Amniotic epithelial cell (primary cell): Measurements from ENCODE around the gene HINFP.
"Not testable (repeated sequence)": the region's sequence is repeated elsewhere in the genome, so short reads cannot be mapped to it uniquely, and the experiment has no call there.

ENCODE experiments used
- DNase-seq: peaks from one replicate; pipeline ENCODE4 v3.0.0-alpha.2; 2010; ENCODE audit warnings: low read depth

The HINFP gene

DNA sequence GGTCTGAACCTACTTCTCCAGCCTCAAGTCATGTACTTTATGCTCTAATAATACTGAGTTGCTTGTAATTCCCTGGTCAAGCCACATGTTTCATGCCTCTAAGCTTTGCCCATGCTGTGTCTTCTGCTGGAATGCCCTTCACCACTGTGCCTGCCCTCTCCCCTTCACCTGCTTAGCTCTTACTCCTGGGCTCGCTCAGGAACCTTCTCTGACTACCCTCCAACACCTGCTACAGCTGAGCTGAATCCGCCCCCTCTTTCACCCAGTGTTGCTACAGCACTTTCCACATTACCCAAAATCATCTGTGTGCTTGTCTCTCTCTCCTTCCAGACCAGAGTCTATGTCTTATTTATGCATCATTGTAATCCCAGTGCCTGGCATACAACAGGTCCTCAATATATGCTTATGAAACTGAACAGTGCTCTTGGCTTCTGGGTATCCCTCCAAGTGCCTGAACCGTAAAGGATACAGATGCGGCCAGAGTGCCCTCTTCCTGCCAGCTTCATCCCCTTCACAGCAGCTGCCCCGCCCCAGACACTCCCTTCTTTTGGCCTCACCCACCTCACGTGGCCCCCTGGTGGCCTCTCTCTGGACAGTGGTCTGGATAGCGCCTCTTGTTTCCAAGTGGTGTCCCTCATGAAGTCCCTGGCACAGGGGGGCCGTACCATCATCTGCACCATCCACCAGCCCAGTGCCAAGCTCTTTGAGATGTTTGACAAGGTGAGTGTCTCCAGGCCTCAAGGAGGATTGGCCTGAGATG, 34.5 kb downstream of the HINFP start:
- no peak for DNase-seq

DNA sequence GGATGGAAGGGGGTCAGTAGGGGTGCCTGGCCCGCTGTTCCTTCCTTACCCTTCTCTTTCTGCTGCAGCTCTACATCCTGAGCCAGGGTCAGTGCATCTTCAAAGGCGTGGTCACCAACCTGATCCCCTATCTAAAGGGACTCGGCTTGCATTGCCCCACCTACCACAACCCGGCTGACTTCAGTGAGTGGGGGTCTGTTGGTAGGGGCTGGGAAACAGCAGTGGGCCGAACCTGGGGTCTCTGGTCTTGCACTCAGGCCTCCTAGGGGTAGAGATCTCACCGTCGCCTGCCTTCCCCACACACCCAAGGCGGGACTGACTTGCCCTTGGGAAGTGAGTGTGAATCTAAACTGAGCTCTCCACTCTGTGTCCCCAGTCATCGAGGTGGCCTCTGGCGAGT, 35.1 kb downstream of the HINFP start:
- DNase-seq = no peak

DNA sequence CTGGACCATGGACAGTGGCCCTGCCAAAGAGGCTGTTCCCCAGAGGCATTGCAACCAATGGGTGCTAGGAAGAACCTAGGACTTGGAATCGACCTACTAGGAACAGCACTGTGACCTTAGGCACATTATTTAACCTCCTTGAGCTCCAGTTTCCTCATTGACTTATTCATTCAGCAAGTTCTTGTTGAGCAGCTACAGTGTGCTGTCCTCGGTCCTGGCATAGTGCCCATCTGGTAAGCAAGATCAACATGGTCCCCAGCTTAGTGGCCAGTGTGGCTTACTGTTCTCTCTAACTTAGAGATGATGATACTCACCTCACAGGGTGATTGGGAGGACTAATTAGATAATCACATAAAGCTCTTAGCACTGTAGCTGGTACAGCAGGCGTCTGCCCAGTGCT, 35.7 kb downstream of the HINFP start:
- DNase-seq = no peak

DNA sequence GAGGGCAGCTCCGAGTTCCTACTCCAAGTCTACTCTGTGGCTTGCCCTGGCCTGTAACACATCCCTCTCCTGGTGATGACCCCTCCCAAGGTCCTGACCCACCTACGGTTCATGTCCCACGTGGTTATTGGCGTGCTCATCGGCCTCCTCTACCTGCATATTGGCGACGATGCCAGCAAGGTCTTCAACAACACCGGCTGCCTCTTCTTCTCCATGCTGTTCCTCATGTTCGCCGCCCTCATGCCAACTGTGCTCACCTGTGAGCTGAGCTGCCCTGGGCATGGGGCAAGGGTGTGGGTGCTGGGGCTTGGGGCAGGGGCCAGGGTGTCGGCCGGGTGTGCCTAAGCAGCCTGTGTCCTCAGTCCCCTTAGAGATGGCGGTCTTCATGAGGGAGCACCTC, 37.1 kb downstream of the HINFP start:
- no peak for DNase-seq

DNA sequence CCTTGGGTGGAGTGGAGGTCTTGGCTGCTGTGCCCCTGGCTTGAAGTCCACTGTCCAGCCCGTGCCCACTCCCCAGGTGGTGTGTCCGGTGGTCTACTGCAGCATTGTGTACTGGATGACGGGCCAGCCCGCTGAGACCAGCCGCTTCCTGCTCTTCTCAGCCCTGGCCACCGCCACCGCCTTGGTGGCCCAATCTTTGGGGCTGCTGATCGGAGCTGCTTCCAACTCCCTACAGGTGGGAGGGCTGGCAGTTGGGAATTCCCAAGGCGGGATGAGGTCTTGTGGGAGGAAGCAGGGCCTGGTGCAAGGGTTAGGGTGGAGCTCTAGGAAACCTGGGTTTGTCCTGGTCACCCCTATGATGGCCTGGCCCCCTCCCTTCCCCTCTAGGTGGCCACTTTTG, 38.8 kb downstream of the HINFP start:
- DNase-seq = no peak

DNA sequence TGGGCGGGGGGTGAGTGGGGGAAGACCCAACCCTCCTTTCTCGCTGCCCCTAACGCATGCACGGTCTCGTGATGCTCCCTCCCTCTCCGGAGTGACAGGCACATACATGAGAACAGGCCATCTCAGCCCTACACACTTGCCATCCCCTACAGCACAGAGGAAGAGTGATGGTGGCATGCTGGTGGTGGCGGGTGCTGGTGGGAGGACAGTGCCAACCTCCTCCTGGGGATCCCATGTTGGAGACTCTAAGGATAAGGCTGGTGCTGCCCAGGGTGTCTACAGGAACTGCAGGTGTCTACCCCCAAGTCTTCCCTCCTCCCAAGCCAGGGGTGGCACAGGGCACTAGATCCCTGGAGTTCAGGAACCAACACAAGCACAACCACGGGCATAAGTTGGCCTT, 40.5 kb downstream of the HINFP start:
- no peak for DNase-seq

DNA sequence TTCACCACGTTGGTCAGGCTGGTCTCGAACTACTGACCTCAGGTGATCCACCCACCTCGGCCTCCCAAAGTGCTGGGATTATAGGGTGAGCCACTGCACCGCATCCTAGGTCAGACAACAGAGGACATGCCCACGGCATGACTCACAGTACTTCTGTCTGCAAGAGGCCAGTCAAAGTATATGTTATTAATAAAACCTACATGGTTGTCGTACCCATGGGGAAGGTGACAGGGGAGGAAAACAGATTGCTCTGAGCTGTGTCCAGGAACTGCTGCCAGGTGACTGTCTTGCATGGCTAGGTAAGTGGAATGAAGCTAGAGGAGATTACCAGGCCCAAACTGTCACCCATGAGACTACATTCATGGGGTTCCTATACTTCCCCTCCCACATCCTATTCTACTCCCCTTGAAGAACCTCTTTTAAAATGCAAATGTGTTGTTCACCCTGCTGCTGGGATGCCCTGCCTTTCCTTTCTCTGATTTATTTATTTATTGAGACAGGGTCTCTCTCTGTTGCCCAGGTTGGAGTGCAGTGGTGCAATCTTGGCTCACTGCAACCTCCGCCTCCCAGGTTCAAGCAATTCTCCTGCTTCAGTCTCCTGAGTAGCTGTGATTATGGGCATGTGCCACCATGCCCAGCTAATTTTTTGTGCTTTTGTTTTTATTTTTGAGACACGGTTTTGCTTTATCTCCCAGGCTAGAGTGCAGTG, 45.1 kb downstream of the HINFP start:
- peak; percentile 79 for DNase-seq

DNA sequence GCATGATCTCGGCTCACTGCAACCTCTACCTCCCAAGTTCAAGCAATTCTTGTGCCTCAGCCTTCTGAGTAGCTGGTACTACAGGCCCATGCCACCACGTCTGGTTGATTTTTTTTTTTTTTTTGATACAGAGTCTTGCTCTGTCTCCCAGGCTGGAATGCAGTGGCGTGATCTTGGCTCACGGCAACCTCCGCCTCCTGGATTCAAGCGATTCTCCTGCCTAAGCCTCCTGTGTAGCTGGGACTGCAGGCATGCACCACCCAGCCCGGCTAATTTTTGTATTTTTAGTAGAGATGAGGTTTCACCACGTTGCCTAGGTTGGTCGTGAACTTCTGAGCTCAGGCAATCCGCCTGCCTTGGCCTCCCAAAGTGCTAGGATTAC, 45.7 kb downstream of the HINFP start:
- DNase-seq = not testable (repeated sequence)

DNA sequence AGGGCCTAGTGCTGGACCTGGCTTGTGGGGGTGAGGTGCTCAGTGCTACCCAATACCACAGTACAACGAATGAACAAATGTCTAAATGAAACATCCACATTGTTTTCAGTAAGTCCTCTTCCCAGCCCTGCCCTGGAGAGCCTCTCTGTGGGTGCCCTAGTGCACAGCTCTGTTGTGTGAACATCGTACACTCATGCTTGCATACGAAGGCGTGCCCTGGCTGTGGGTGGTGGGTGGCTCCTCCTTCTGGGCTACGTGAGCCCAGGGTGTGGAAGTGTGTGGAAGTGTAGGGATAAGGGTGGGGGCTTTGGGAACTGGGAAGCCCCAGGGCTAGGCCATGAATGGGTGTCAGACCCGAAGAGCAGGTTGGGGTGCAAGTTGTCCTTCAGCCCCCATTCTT, 46.6 kb downstream of the HINFP start:
- peak; percentile 26 for DNase-seq

DNA sequence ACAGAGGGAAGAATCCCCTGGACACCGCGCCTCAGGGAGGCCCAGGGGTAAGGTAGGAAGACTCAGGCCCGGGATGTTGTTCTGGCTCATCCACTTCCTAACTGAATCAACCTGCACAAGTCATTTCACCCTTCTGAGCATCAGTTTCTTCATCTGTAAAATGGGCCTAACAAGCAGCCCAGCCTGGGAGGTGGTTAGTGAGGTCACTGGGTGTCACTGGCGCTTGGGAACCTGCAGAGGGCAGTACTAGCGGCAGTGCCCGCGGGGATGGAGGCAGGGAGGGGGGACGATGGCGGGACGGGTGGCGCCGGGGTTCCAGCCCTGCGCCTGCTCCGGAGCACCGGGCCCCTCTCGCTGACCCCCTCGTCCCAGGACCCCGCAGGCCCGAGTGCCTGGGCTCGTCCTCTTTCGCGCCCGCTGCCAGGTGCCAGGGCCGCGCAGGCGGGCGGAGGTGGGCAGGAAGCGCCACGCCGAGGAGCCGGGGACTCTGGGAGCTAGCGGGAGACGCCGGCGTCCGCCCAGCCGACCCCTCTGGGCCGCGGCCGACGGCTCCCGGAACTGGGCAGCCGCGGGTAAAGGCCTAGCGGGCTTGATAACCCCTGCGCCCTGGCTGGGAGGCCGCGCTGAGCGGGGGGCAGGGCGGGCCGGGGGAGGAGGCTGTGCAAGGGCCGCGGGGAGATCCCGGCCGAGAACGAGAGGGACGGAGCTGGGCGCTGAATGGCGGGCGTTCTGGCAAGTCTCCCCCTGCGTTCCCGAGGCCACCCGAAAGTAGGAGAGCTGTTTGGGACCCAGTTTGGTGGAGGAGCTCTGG, 47.3 kb downstream of the HINFP start, which contains the start of gene NLRX1:
Gene NLRX1 (plus strand): TSS at position 255 of the 811 bp plus-strand sequence. CDS start 2,679 bp downstream, outside the sequence.
- DNase-seq = peak; percentile 79

DNA sequence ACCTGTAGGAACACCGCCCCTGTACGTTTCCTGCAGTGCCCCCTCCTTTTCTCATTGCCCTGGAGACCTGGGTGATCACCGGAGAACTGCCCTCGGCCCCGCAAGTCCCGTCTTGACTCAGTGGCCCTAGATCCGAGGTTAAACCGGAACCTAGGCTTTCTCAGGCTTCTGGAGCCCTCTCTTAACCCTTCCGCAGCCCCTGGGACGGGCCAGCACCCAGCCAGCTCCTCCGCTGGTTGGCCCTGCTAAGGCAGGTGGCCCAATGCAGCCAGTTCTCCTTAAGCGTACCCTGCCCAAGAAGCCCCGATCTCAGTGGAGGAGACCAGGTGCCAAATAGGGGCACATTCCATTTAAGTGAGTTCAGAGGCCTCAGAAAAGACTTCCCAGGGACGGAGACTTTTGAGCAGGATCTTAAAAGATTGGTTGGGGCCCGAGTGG, 47.9 kb downstream of the HINFP start:
- peak; percentile 43 for DNase-seq

DNA sequence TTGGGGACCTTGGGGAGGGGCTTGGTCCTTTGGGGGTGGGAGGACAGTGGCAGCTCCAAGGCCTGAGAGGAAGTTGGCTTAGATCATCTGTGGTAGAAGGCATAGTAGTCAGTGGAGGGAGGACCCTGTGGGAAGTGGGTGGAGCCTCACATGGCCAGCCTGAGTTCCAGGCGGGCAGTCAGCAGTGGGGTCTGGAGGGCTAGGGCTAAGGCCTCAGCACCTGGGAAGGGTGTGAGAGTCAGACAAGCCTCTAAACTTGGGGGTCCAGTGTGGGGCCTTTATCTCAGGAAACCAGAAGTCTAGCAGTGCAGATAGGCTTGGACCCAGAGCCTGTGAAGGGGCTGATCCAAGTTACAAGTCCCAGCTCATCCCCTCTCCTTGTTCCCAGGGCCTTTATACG, 51.1 kb downstream of the HINFP start:
- DNase-seq = no peak

DNA sequence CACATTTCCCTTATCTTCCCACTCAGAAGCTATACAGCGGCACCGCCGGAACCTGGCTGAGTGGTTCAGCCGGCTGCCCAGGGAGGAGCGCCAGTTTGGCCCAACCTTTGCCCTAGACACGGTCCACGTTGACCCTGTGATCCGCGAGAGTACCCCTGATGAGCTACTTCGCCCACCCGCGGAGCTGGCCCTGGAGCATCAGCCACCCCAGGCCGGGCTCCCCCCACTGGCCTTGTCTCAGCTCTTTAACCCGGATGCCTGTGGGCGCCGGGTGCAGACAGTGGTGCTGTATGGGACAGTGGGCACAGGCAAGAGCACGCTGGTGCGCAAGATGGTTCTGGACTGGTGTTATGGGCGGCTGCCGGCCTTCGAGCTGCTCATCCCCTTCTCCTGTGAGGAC, 52.1 kb downstream of the HINFP start:
- DNase-seq = no peak

DNA sequence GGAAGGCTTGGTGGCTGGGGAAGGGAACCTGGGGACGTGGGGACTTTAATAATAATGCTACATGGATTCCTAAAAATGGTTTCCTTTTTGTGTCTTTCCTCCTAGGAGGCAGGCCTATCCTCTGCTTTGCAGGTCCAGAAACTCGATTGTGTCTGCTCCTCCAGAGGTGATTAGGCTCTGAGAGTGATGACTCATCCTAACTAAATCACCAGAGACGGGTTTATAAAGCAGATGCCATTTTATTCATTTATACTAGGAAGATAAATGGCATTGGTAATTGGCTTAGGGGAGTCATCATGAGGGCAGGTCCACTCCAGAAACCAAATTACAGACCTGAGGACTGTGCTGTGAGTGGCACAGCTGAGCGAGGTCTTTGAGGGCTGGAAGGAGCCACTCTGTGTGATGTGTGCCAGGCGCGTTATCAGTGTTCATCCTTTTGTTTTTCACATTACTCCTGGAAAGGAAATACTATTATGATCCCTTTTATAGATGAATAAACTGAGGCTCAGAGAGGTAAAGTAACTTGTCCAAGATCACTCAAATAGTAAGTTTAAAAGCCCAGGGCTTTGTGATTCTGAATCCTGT, 54.2 kb downstream of the HINFP start:
- DNase-seq = peak; percentile 44

DNA sequence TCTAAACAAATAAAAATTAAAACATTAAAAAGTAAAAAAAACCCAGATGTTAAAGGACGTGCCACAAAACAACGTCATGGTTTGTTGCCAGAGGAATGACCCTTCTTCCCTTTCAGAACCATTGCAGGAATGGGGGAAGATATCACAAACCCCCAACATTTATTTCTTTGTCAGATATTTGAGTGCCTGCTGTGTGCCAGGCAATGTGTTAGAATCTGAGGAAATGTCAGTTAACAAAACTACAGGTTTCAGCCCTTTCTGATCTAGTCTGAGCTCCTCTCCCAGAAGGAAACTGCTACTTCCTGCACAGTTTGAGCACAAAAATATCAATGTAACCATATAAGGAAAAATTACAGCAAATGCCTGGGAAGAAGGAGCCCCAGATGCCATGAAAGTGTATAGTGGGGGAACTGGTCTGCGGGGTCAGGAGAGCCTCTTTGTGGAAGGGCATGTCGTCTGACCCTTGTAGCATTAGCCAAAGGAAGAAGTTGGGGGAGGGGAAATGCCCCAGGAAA, 56.8 kb downstream of the HINFP start:
- DNase-seq = no peak

DNA sequence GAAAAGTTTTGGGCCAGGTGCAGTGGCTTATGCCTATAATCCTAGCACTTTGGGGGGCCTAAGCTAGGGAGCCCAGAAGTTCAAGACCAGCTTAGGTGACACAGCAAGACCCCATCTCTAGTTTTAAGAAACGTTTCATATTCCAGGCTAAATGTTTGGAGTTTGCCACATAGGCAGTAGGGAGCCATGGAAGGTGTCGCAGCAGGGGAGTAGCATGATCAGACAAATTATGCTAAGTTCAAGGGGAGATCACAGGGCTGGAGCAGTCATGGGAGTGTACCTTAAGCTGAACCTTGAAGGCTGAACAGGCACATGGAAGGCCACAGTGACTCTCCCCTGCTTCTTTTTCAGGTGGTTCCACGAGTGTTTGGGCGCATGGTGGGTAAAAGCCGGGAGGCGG, 58.0 kb downstream of the HINFP start:
- no peak for DNase-seq

DNA sequence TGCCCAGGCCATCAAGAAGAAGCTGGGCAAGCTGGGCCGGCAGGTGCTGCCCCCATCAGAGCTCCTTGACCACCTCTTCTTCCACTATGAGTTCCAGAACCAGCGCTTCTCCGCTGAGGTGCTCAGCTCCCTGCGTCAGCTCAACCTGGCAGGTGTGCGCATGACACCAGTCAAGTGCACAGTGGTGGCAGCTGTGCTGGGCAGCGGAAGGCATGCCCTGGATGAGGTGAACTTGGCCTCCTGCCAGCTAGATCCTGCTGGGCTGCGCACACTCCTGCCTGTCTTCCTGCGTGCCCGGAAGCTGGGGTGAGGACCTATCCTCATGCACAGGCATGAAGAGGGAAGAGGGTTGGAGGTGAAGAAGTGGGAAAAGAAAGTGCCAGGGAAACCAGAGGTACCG, 58.6 kb downstream of the HINFP start:
- no peak for DNase-seq

DNA sequence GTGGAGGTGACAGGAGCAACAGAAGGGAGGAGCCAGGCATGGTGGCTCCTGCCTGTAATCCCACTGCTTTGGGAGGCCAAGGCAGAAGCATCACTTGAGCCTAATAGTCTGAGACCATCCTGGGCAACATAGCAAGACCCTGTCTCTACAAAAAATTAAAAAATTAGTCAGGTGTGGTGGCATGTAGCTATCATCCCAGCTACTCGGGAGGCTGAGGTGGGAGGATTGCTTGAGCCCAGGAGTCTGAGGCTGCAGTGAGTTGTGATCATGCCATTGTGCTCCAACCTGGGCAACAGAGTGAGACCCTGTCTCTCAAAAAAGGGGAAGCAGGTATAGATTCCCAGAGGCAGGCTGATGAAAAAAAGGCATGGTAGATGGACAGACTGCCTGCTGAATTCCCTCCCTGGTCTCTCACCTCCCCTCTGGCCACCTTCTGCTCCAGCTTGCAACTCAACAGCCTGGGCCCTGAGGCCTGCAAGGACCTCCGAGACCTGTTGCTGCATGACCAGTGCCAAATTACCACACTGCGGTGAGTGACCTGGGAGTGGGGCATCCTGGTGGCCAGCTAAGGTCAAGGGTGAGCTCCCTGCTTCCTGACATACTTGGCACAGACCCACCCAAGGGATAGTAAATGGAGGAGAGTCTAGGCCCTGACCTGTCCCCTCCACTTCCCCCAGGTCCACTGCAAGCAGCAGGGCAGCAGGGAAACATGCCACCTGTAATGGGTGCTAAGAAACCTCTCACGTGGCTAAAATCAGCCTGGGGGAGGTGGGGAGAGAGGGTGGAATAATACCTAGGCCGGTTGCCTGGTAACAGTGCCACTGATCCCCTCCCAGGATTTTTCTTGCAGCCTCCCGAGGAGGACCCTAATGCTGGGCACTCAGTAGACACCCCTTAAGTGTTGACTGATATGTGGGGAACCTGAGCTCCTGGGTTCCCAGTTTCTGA, 59.6 kb downstream of the HINFP start:
- DNase-seq = no peak

DNA sequence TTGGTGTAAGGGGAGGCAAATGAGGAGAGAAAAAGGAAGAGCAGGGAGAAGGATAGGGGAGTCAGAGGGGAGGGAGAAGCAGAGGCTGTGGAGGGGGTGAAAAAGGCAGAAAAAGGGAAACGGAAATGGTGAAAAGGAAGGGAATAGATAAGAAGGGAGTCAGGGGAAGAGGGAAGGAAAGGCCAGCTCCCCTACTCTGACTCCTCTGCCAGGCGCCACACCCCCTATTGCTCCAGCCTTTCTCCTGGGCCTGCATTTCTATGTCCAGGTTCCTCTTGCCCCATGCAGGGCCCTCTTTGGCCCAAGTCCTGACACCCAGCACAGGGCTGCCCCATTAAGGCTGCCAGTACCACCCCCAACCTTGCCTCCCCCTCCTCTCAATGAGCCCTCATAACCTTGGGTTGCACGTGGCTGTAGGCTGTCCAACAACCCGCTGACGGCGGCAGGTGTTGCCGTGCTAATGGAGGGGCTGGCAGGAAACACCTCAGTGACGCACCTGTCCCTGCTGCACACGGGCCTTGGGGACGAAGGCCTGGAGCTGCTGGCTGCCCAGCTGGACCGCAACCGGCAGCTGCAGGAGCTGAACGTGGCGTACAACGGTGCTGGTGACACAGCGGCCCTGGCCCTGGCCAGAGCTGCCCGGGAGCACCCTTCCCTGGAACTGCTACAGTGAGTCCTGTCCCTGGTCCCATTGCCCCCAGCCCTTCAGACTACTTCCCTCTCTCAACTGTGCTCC, 60.5 kb downstream of the HINFP start:
- DNase-seq = no peak

DNA sequence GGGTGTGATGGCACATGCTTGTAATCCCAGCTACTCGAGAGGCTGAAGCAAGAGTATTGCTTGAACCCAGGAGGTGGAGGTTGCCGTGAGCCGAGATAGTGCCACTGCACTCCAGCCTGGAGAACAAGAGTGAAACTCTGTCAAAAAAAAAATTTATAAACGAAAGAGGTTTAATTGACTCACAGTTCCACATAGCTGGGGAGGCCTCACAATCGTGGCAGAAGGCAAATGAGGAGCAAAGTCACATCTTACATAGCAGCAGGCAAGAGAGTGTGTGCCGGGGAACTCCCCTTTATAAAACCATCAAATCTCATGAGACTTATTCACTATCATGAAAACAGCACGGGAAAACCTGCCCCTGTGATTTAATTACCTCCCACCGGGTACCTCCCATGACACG, 63.0 kb downstream of the HINFP start:
- not testable (repeated sequence) for DNase-seq
